Cortex of kidney (tissue), 1 donor: Measurements from ENCODE around the gene LIME1.

Experiments
- DNase-seq: peaks from one replicate; lab custom pipeline; 2025; lab: John Stamatoyannopoulos, UW

Gene LIME1

GRCh38 chr20:63750807-63751470 lies 14.5 kb downstream of the LIME1 start:
- no peak for DNase-seq

- DNase-seq: no peak
Measured at GRCh38 chr20:63751471-63752271, 15.2 kb downstream of the LIME1 start.

GRCh38 chr20:63752411-63753101 lies 16.1 kb downstream of the LIME1 start:
- DNase-seq: no peak

- no peak for DNase-seq
Measured at GRCh38 chr20:63753381-63753780, 16.9 kb downstream of the LIME1 start.

GRCh38 chr20:63754008-63754407 lies 17.5 kb downstream of the LIME1 start:
- DNase-seq: no peak

GRCh38 chr20:63755933-63756647 lies 19.6 kb downstream of the LIME1 start:
- DNase-seq: no peak

GRCh38 chr20:63756648-63756991 lies 20.2 kb downstream of the LIME1 start:
- no peak for DNase-seq

GRCh38 chr20:63758152-63758551 lies 21.7 kb downstream of the LIME1 start:
- no peak for DNase-seq

GRCh38 chr20:63759377-63759901 lies 23.0 kb downstream of the LIME1 start:
- DNase-seq: no peak

GRCh38 chr20:63765082-63765873 lies 28.8 kb downstream of the LIME1 start:
- DNase-seq: no peak

GRCh38 chr20:63765902-63766301 lies 29.4 kb downstream of the LIME1 start:
- DNase-seq: no peak

- DNase-seq: no peak
Measured at GRCh38 chr20:63766695-63767426, 30.4 kb downstream of the LIME1 start.

- DNase-seq: no peak
Measured at GRCh38 chr20:63767456-63767855, 31.0 kb downstream of the LIME1 start.

- no peak for DNase-seq
Measured at GRCh38 chr20:63767886-63768285, 31.4 kb downstream of the LIME1 start.

- DNase-seq: no peak
Measured at GRCh38 chr20:63768591-63769515, 32.4 kb downstream of the LIME1 start.

GRCh38 chr20:63769891-63770474 lies 33.5 kb downstream of the LIME1 start:
- no peak for DNase-seq

GRCh38 chr20:63771046-63771707 lies 34.7 kb downstream of the LIME1 start:
- no peak for DNase-seq

GRCh38 chr20:63772781-63773518 lies 36.5 kb downstream of the LIME1 start:
- DNase-seq: no peak
